T-helper 1 cell treated with Interleukin-12 subunit alpha and Interleukin-12 subunit beta and Interleukin-4 antibody, amounts not matched to agents 30 ng/mL and 1 ng/mL, for 36 hours (primary cell): ENCODE data around the gene FRMD5. TPM values are rescaled to one million over a fixed set of nuclear protein-coding genes. Genes with fewer than 3 reads are reported as not detected.
"Not testable (repeated sequence)": the region's sequence is repeated elsewhere in the genome, so short reads cannot be mapped to it uniquely, and the experiment has no call there.

Experiments
- intact Hi-C: fragments of 100-400 bp; cut with micrococcal nuclease; formaldehyde crosslinking; loops from one replicate; pipeline ENCODE4 v1.15.1; 2024
- total RNA-seq: library from RNA; stranded (reverse); gene quantifications from 2 replicates; pipeline ENCODE4 v1.2.3, GENCODE V29; 2022

The FRMD5 gene
- total RNA-seq, 1 donor from 2014 or later = not detected

GRCh38 chr15:43899928-43900327 lies 295.1 kb downstream of the FRMD5 start:
- intact Hi-C loops = no loop called here

GRCh38 chr15:43898891-43899290 lies 296.2 kb downstream of the FRMD5 start:
- intact Hi-C loops = no loop called here

DNA sequence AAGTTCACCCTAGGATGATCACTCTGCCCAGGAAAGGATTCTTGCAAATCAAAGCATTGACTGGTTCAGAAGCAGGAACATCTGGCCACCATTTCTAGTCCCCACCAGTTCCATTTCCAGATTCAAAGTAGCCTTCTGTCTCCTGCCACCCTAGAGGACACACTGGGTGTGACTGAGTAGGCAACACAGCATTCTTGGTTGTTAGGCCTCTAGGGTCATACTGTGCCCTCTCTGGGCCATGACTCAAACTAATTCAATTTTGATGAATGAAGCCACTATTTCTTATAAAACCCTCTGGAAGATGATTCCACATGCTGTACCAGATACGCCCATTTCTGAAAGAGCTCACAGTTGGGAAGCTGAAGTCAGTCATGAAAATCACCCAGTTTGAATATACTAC lies 298.5 kb downstream of the FRMD5 start:
- intact Hi-C loops = no loop called here

DNA sequence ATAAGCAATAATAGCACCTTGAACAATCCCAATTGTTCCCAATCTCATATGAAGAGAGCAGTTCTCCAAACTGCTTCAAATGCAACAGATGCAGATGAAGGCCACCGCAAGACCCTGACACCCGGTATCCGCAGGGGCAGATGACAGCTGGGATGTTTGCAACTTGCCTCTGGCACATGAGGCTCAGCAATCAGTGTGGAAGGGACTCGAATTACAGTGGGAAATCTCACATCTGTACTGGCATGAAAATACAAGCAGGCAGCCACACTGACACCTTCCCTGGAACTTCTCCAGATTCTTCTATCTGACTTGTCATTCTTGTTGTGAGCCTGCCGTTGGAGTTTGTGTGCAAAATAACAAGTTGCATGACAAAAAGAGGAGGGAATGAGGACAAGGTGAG lies 299.5 kb downstream of the FRMD5 start:
- intact Hi-C loops = no loop called here

- intact Hi-C loops = no loop called here
Observed at GRCh38 chr15:43893956-43894355, 301.1 kb downstream of the FRMD5 start.

- intact Hi-C loops = no loop called here
Observed at GRCh38 chr15:43889042-43889441, 306.0 kb downstream of the FRMD5 start.

- intact Hi-C loops = no loop called here
Observed at GRCh38 chr15:43887901-43888300, 307.2 kb downstream of the FRMD5 start.

GRCh38 chr15:43886558-43886957 lies 308.5 kb downstream of the FRMD5 start:
- intact Hi-C loops = no loop called here

- intact Hi-C loops = no loop called here
Observed at GRCh38 chr15:43883571-43883970, 311.5 kb downstream of the FRMD5 start.

GRCh38 chr15:43881944-43882343 lies 313.1 kb downstream of the FRMD5 start:
- intact Hi-C loops = no loop called here

GRCh38 chr15:43881245-43881644 lies 313.8 kb downstream of the FRMD5 start:
- intact Hi-C loops = no loop called here

GRCh38 chr15:43880406-43881194 lies 314.5 kb downstream of the FRMD5 start:
- intact Hi-C loops = no loop called here

DNA sequence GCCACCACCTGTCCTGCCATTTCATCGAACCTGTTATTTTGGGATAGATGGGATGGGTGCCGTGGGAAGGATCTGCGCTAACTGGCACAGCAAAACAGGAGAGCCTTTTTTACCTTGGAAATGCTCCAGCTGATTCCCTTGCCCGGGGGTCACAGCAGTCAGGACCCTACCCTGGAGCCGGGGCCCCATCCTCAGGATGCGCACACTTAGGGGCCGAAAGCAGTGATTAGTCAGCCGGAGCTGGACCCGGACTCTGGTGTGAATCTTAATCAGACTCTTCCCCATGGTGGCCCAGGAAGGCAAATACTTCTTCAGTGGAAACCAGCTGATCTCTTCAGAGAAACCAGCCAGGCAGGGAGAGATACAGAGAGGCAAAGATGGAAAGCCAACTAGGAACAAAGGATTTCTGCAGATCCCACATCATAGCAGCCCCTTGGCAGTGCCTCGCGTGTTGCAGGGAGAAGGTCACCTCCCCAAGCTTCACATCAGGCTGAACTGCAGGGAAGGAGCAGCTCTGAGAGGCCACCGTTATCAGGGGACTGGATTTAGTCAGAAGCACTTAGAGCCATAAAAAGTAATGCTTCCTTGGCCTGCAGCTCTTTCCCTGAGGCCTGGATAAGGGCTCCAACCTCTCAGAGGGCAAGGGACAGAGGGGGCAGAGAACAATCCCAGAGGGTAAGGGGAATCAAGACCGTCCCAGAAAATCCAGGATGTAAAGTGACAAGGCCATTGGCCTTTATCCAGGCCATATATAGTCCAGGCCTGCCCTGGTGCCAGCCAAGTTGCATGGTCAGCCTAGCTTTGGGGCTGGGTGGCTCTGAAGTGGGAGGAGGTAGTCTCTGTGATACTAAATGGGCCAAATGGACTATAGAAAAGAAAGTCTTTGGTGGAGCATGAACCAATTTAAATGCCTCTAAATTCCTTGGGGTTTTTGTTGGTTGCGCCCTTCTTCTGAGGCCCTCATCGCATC lies 315.4 kb downstream of the FRMD5 start:
- intact Hi-C loops = no loop called here

DNA sequence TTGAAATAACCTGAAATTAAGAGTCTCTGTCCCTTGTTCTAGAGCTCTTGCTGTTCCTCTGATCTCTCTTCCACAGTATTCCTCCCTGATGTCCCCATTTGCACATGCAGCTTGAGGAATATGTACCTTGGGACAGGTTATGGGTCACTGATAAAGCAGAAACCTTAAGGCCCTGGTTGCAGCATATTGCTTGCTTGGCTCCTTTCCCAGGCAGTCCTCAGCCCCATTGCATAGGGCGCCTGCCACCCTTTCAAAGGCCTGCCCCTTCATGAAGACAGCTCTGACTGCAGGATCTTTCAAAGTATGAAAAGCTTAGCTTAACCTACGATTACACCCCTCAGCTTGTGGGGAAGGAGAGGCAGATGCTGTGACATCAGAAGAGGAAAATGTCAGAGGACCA lies 316.6 kb downstream of the FRMD5 start:
- intact Hi-C loops = no loop called here

DNA sequence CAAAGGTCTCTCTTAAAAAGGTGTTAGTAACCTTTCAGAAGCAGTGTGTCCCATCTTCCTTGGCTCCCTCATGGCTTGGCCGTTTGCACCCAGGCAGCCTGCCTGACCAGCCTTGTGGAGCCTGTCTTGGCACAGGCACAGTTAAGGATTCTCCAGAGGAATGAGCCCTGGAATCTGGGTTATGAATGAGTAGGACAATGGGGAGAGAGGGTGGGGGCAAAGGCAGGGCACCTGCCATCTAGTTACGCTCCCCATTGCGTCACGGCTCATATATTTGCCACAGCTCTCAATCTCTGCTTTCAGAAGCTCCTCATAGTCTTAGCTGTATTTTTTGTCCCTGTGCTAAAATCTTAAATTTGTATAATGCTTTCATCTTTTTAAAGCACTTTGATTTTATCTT lies 317.7 kb downstream of the FRMD5 start:
- intact Hi-C loops = no loop called here

GRCh38 chr15:43876872-43877271 lies 318.2 kb downstream of the FRMD5 start:
- intact Hi-C loops = no loop called here

- intact Hi-C loops = no loop called here
Observed at GRCh38 chr15:43873651-43874050, 321.4 kb downstream of the FRMD5 start.

DNA sequence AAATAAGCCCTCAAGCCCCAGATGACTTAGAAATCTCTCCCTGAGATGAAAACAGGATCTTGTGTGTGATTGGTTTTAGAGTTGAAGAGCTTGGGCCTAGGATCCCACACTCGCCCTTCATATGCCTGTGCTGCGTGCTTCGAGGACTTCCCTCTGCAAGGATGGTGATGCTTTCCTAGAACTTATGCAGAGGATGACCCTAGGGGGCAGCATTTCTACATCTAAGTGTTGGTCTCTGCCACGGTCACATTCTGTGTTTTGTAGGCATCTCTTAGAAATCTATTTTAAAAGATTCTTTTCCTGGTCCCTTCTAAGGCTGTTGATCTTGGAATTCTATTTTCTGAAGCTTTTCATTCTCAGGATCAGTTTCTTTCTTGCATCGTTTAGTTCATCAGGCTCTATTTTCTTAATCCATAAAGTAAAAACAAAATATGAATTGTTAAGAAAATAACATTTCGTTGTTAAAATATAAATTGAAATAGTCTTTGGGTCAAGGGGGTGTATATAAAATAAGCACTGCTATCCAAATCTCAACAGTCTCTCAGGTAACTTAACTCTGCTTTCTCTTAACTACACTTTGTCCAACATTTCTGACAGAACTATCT lies 322.6 kb downstream of the FRMD5 start:
- intact Hi-C loops = loop anchor here (1.0 kb wide), 2 partner anchors 194 to 347 kb away; no protein-coding TSS in a partner anchor

- intact Hi-C loops = loop anchor here (1.0 kb wide), 2 partner anchors 194 to 347 kb away; no protein-coding TSS in a partner anchor
Observed at GRCh38 chr15:43871835-43872234, 323.2 kb downstream of the FRMD5 start.

- intact Hi-C loops = no loop called here
Observed at GRCh38 chr15:43868406-43868805, 326.7 kb downstream of the FRMD5 start.

DNA sequence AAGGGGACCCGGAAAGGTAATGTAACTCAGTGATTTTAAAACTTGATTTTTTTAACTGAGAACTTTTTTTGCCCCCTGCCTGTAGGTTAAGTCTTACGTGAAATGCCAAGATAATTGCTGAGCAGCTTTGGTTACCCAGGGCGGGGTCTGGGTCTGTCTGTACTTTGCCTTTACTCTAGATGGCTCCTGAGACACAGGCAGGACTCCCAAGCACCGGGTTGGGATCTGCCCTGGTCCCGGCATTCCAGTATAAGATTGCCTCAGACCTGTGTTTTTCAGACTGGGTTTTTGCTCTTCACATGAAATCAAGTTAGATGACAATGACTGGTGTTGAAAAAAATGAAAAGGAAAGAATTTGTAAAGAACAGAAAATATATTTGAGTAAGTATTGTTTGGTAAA lies 328.0 kb downstream of the FRMD5 start:
- intact Hi-C loops = no loop called here

GRCh38 chr15:43866636-43867035 lies 328.4 kb downstream of the FRMD5 start:
- intact Hi-C loops = not testable (repeated sequence)
